GM12878 (cell line): ENCODE data around the gene MLEC. TPM values are rescaled to one million over a fixed set of nuclear protein-coding genes. Genes with fewer than 3 reads are reported as not detected.

Source experiments
- ATAC-seq: fragments of 200-7000 bp; cut with Tn5 transposase; 3 replicates; pipeline ENCODE4 v1.9.1; 2020; ENCODE audit warnings: mild to moderate bottlenecking, moderate library complexity
- BruUV-seq: library from RNA; stranded (reverse); fragments of 400-500 nt; replicated peaks from 2 replicates; lab custom pipeline; 2021; lab: Mats Ljungman, UMichigan
- CTCF ChIA-PET: fragments of 300-600 bp; sonication (Branson Sonifier 250); formaldehyde crosslinking; extraction: SDS; loops from one replicate; lab custom pipeline; 2021; ENCODE audit warnings: inconsistent platforms; lab: Yijun Ruan, JAX
- POLR2A ChIA-PET: fragments of 350-600 bp; formaldehyde crosslinking; extraction: SDS; loops from one replicate; lab custom pipeline; 2021; ENCODE audit warnings: inconsistent platforms; lab: Charles Lee
- RAD21 ChIA-PET: fragments of 300-600 bp; sonication (Branson Sonifier 250); formaldehyde crosslinking; loops from one replicate; lab custom pipeline; 2023; ENCODE audit warnings: antibody characterized with exemption; ENCODE audit not compliant: unreplicated experiment; lab: Charles Lee
- SMC1A ChIA-PET: fragments of 300-600 bp; sonication (Branson Sonifier 250); formaldehyde crosslinking; loops from one replicate; lab custom pipeline; 2023; ENCODE audit not compliant: unreplicated experiment, uncharacterized antibody; lab: Charles Lee
- DNase-seq: peaks from one replicate; pipeline ENCODE4 v3.0.0-alpha.2; 2011; ENCODE audit warnings: low read depth, low spot score
- FAIRE-seq: peaks from 3 replicates; lab custom pipeline; 2011; peaks lifted over from hg19 to GRCh38; lab: Jason Lieb, UNC
- H2AFZ ChIP-seq: 2 replicates; pipeline ENCODE4 v1.6.0; 2011; ENCODE audit warnings: low read depth, low read length, control low read depth; ENCODE audit not compliant: control insufficient read depth
- H3K27ac ChIP-seq: 2 replicates; pipeline ENCODE4 v1.5.1; 2011; ENCODE audit warnings: control low read depth; ENCODE audit not compliant: control insufficient read depth, insufficient read depth
- H3K27me3 ChIP-seq, 2 experiments: replicated peaks in 1 of 2; 2 replicates each; pipeline versions ENCODE4 v1.6.0 to v1.6.1; 2011; ENCODE audit warnings: low read length in 1 of 2; ENCODE audit not compliant: control insufficient read depth in 2 of 2, insufficient read depth in 2 of 2
- H3K36me3 ChIP-seq, 2 experiments: 2 replicates each; pipeline ENCODE4 v1.5.1; 2011; ENCODE audit warnings: low read length in 1 of 2; ENCODE audit not compliant: control insufficient read depth in 2 of 2, insufficient read depth in 2 of 2
- H3K4me1 ChIP-seq: 2 replicates; pipeline ENCODE4 v1.6.1; 2011; ENCODE audit warnings: mild to moderate bottlenecking, low read length, moderate library complexity, mixed read lengths; ENCODE audit not compliant: control insufficient read depth, insufficient read depth
- H3K4me2 ChIP-seq: 2 replicates; pipeline ENCODE4 v1.6.0; 2011; ENCODE audit warnings: control low read depth; ENCODE audit not compliant: control insufficient read depth, insufficient read depth
- H3K4me3 ChIP-seq: fragments of 200-600 bp; sonication (generic); 2 replicates; pipeline ENCODE4 v1.5.1; 2016
- H3K79me2 ChIP-seq: 2 replicates; pipeline ENCODE4 v1.6.0; 2011; ENCODE audit warnings: low read length; ENCODE audit not compliant: control insufficient read depth, insufficient read depth
- H3K9ac ChIP-seq: 2 replicates; pipeline ENCODE4 v1.8.0; 2011; ENCODE audit warnings: low read length, control low read depth, mixed read lengths; ENCODE audit not compliant: control insufficient read depth, insufficient read depth
- H3K9me3 ChIP-seq: replicated peaks from 3 replicates; pipeline ENCODE4 v1.5.1; 2011; ENCODE audit warnings: mild to moderate bottlenecking, low read length; ENCODE audit not compliant: control insufficient read depth, insufficient read depth
- H4K20me1 ChIP-seq: 2 replicates; pipeline ENCODE4 v1.6.0; 2011; ENCODE audit not compliant: control insufficient read depth, insufficient read depth
- EP300 ChIP-seq, 2 experiments: fragments of 150-350 bp in 1 of 2; IDR thresholded peaks; 2 replicates each; pipeline ENCODE4 v1.6.1; 2011 to 2012; ENCODE audit warnings: low read depth in 2 of 2, low read length in 2 of 2, borderline replicate concordance in 1 of 2, improper control_type of control experiment in 1 of 2, inconsistent platforms in 1 of 2; ENCODE audit not compliant: control insufficient read depth in 1 of 2
- GABPA ChIP-seq: IDR thresholded peaks from 2 replicates; pipeline ENCODE4 v1.6.1; 2014; ENCODE audit warnings: antibody characterized with exemption, low read depth, mild to moderate bottlenecking, inconsistent platforms
- MYB ChIP-seq: fragments of 150-350 bp; IDR thresholded peaks from 2 replicates; pipeline ENCODE4 v1.6.1; 2014; ENCODE audit warnings: mild to moderate bottlenecking, low read depth, low read length, borderline replicate concordance
- WGBS: methylation state at CpG from one replicate; pipeline ENCODE4 v1.1.6; 2016; ENCODE audit warnings: low lambda C conversion rate; ENCODE audit not compliant: insufficient replicate concordance, insufficient coverage; ENCODE audit errors: missing lambda C conversion rate; 5-methylcytosine and 5-hydroxymethylcytosine counted together
- in situ Hi-C: fragments of 300-500 bp; cut with MboI; formaldehyde crosslinking; loops from 9 replicates; pipeline ENCODE4 v1.14.3; 2018; ENCODE audit warnings: mixed read lengths
- intact Hi-C: fragments of 100-400 bp; cut with micrococcal nuclease; formaldehyde crosslinking; loops from one replicate; pipeline ENCODE4 v1.14.2; 2022; ENCODE audit not compliant: unreplicated experiment
- polyA plus RNA-seq, 11 experiments: library from polyadenylated mRNA; depleted of rRNA in 4 of 11; unstranded in 6 of 11; stranded (reverse) in 5 of 11; fragments of >200 nt; fragmentation: Nextera tagmentation in 4 of 11; fragmentation: Illumina TruSeq in 1 of 11; extraction: Ambion mirVana in 4 of 11; extraction: Trizol in 1 of 11; gene quantifications; 1 replicate in 1 of 11; 2 replicates in 10 of 11; pipeline versions ENCODE4 v1.2.1 to v1.2.3, GENCODE V29; 2011 to 2016; ENCODE audit warnings: inconsistent platforms in 2 of 11, missing spikeins in 2 of 11, low read depth in 1 of 11
- total RNA-seq, 4 experiments: library from RNA; depleted of rRNA in 3 of 4; stranded (reverse); fragments of >200 nt in 3 of 4; fragmentation: Illumina TruSeq in 1 of 4; extraction: Trizol in 1 of 4; gene quantifications; 2 replicates each; pipeline versions ENCODE4 v1.2.1 to v1.2.3, GENCODE V29; 2013 to 2021
- TF ChIP-seq, protein P1 (sequence below): fragments of 150-350 bp; IDR thresholded peaks from 2 replicates; pipeline ENCODE4 v1.6.1; 2016; ENCODE audit warnings: low read depth, low read length

Gene MLEC
- total and polyA plus RNA-seq, 10 of the 15 experiments (the other 5 are each of a cell fraction or from before 2014, with no cell fraction given): 26.7 to 172 (median 103) TPM

DNA sequence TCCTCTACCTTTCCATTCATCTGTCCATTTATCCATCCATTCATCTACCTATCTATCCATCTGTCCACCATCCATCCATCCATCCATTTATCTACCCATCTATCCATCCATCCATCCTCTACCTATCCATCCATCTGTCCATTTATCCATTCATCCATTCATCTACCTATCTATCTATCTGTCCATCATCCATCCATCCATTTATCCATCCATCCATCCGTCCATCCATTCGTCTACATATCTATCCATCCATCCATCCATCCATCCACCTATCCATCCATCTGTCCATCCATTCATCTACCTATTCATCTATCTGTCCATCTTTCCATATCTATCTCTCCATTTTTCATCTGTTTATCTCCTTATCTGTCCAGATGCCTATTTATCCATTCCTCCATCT is 25.5 kb upstream of the MLEC start:
- TF ChIP-seq GABPA: no peak
- no peak for TF ChIP-seq MYB
- TF ChIP-seq, protein P1, sequence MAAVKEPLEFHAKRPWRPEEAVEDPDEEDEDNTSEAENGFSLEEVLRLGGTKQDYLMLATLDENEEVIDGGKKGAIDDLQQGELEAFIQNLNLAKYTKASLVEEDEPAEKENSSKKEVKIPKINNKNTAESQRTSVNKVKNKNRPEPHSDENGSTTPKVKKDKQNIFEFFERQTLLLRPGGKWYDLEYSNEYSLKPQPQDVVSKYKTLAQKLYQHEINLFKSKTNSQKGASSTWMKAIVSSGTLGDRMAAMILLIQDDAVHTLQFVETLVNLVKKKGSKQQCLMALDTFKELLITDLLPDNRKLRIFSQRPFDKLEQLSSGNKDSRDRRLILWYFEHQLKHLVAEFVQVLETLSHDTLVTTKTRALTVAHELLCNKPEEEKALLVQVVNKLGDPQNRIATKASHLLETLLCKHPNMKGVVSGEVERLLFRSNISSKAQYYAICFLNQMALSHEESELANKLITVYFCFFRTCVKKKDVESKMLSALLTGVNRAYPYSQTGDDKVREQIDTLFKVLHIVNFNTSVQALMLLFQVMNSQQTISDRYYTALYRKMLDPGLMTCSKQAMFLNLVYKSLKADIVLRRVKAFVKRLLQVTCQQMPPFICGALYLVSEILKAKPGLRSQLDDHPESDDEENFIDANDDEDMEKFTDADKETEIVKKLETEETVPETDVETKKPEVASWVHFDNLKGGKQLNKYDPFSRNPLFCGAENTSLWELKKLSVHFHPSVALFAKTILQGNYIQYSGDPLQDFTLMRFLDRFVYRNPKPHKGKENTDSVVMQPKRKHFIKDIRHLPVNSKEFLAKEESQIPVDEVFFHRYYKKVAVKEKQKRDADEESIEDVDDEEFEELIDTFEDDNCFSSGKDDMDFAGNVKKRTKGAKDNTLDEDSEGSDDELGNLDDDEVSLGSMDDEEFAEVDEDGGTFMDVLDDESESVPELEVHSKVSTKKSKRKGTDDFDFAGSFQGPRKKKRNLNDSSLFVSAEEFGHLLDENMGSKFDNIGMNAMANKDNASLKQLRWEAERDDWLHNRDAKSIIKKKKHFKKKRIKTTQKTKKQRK: no peak
- TF ChIP-seq EP300 (IDR thresholded peaks at IDR 0.05; ENCODE audit: borderline replicate concordance in 1 of 2, control insufficient read depth in 1 of 2, low read depth in 2 of 2, low read length in 2 of 2): no peak
- Histone ChIP-seq H3K4me2 (no peak overlapping the region), H4K20me1 (no peaks in the 10 kb centered on the region), H3K36me3 (no peaks in the 10 kb centered on the region), H3K9ac (no peak overlapping the region), H3K9me3 (no peaks in the 10 kb centered on the region), H3K4me1 (peaks cover 9% of the 10 kb centered on the region), H3K4me3 (no peak overlapping the region), H3K27me3 (no peaks in the 10 kb centered on the region), H3K79me2 (no peaks in the 10 kb centered on the region), H3K27ac (no peak overlapping the region), H2AFZ (no peak overlapping the region)
- POLR2A ChIA-PET: interaction anchor here (3.6 kb wide), 1 partner anchor 12 kb away, joined by 23 read pairs; no protein-coding TSS in a partner anchor
- RAD21 ChIA-PET: interaction anchor here (2.9 to 3.6 kb wide), 3 partner anchors 13 to 25 kb away, joined by 10 to 23 read pairs (median 17); partner anchors contain the start of gene MLEC
- CTCF ChIA-PET: interaction anchor here (6.2 to 9.7 kb wide), 2 partner anchors 11 to 14 kb away, joined by 74 to 184 read pairs; no protein-coding TSS in a partner anchor
- FAIRE-seq: no peak
- in situ Hi-C loops (no loop called here), intact Hi-C loops (no loop called here)
- whole genome bisulfite sequencing: 17% methylated on average over 2 of the region's 2 CpGs
- DNase-seq: no peak
- no TSS peak for BruUV-seq
- no peak for ATAC-seq
- SMC1A ChIA-PET: interaction anchor here (0.9 to 9.6 kb wide), 3 partner anchors 8 to 12 kb away, joined by 4 to 146 read pairs (median 11); no protein-coding TSS in a partner anchor
